Hepatic stellate cell (primary cell): ENCODE measurements around the gene PCDHB3.
"Not testable (repeated sequence)": the region's sequence is repeated elsewhere in the genome, so short reads cannot be mapped to it uniquely, and the experiment has no call there.

Source experiments
- DNase-seq: peaks from one replicate; pipeline ENCODE4 v3.0.0; 2011; ENCODE audit warnings: low spot score

The PCDHB3 gene

DNA sequence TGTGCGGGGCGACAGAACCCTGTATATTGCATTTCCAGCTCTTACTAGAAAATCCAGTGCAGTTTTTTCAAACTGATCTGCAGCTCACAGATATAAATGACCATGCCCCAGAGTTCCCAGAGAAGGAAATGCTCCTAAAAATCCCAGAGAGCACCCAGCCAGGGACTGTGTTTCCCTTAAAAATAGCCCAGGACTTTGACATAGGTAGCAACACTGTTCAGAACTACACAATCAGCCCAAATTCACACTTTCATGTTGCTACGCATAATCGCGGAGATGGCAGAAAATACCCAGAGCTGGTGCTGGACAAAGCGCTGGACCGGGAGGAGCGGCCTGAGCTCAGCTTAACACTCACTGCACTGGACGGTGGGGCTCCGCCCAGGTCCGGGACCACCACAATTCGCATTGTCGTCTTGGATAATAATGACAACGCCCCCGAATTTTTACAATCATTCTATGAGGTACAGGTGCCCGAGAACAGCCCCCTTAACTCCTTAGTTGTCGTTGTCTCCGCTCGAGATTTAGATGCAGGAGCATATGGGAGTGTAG lies 35.5 kb downstream of the PCDHB3 start:
- no peak for DNase-seq

DNA sequence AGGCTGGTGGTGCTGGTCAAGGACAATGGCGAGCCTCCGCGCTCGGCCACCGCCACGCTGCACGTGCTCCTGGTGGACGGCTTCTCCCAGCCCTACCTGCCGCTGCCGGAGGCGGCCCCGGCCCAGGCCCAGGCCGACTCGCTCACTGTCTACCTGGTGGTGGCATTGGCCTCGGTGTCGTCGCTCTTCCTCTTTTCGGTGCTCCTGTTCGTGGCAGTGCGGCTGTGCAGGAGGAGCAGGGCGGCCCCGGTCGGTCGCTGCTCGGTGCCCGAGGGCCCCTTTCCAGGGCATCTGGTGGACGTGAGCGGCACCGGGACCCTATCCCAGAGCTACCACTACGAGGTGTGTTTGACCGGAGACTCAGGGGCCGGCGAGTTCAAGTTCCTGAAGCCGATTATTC lies 37.1 kb downstream of the PCDHB3 start:
- DNase-seq = not testable (repeated sequence)

DNA sequence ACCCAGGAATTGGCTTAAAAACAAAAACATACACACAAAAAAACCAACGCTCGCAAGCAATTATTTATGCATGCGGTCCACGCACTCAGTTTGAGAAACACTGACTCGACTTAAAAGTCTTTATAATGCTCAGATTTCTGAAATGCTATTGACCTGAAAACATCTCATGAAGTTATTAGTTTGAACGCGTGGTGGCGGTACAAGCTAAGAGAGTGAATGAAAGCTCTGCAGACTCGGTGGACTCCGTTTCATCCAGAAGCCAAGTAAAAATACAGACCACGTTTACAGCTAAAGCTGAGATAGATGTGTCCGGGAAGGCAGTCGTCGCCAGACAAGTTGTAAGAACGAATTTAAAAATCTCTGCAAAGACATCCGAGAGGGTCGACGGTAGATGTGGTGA lies 49.5 kb downstream of the PCDHB3 start, which contains the start of gene PCDHB6:
Gene PCDHB6, plus strand, starts transcription at position 246 of the 400 bp plus-strand sequence. CDS start 201 bp downstream, outside the sequence.
- peak; percentile 49 for DNase-seq

DNA sequence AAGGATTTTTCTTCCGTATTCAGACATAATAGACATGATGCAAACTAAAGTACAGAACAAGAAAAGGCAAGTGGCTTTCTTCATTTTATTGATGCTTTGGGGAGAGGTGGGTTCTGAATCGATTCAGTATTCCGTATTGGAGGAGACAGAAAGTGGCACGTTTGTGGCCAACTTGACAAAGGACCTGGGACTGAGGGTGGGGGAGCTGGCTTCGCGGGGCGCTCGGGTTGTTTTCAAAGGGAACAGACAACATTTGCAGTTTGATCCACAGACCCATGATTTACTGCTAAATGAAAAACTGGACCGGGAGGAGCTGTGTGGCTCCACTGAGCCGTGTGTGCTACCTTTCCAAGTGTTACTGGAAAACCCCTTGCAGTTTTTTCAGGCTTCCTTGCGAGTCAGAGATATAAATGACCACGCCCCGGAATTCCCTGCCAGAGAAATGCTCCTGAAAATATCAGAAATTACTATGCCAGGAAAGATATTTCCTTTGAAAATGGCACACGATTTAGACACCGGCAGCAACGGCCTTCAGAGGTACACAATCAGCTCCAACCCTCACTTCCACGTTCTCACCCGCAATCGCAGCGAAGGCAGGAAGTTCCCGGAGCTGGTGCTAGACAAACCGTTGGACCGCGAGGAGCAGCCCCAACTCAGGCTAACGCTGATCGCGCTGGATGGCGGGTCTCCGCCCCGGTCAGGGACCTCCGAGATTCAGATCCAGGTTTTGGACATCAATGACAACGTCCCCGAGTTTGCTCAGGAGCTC lies 50.1 kb downstream of the PCDHB3 start:
- DNase-seq = no peak

DNA sequence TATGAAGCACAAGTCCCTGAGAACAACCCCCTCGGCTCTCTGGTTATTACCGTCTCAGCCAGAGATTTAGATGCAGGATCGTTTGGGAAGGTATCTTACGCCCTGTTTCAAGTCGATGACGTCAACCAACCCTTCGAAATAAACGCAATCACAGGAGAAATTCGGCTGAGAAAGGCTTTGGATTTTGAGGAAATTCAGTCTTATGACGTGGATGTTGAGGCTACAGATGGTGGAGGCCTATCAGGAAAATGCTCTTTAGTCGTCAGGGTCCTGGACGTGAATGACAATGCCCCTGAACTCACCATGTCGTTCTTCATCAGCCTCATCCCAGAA lies 50.7 kb downstream of the PCDHB3 start:
- DNase-seq = no peak

DNA sequence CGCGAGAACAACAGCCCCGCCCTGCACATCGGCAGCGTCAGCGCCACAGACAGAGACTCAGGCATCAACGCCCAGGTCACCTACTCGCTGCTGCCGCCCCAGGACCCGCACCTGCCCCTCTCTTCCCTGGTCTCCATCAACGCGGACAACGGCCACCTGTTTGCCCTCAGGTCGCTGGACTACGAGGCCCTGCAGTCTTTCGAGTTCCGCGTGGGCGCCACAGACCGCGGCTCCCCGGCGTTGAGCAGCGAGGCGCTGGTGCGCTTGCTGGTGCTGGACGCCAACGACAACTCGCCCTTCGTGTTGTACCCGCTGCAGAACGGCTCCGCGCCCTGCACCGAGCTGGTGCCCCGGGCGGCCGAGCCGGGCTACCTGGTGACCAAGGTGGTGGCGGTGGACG lies 51.4 kb downstream of the PCDHB3 start:
- DNase-seq = not testable (repeated sequence)

DNA sequence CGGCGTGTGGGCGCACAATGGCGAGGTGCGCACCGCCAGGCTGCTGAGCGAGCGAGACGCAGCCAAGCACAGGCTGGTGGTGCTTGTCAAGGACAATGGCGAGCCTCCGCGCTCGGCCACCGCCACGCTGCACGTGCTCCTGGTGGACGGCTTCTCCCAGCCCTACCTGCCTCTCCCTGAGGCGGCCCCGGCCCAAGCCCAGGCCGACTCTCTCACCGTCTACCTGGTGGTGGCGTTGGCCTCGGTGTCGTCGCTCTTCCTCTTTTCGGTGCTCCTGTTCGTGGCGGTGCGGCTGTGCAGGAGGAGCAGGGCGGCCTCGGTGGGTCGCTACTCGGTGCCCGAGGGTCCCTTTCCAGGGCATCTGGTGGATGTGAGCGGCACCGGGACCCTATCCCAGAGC lies 51.8 kb downstream of the PCDHB3 start:
- DNase-seq = not testable (repeated sequence)
